Metanephros (tissue), 1 donor: ENCODE measurements around the gene USP38. TPM values are rescaled to one million over a fixed set of nuclear protein-coding genes. Genes with fewer than 3 reads are reported as not detected.

Experiments
- total RNA-seq: library from RNA; depleted of rRNA; stranded (reverse); fragments of >200 nt; gene quantifications from one replicate; pipeline ENCODE4 v1.2.3, GENCODE V29; 2014

The USP38 gene
- total RNA-seq: 26.2 TPM

GRCh38 chr4:143184503-143185252 is at the start of gene USP38:
USP38 (plus strand) TSS chr4:143184917; CDS start chr4:143185451, 534 bp downstream.

Other genes starting within 250 kb of the USP38 start
- 40.9 TPM for gene GAB1, start 152.0 kb downstream of the USP38 start, total RNA-seq